Neutrophil (primary cell): Measurements from ENCODE around the gene FBXO4.
"Not testable (repeated sequence)": the region's sequence is repeated elsewhere in the genome, so short reads cannot be mapped to it uniquely, and the experiment has no call there.

Experiments used
- H3K27ac ChIP-seq: fragments of 200-600 bp; sonication (generic); 2 replicates; pipeline ENCODE4 v1.5.1; 2016; ENCODE audit warnings: mild to moderate bottlenecking, moderate library complexity
- H3K27me3 ChIP-seq: fragments of 200-600 bp; sonication (generic); 2 replicates; pipeline ENCODE4 v1.6.0; 2016; ENCODE audit warnings: mild to moderate bottlenecking
- H3K36me3 ChIP-seq: fragments of 200-600 bp; sonication (generic); 2 replicates; pipeline ENCODE4 v1.5.1; 2017
- H3K4me1 ChIP-seq, 2 experiments: fragments of 200-600 bp in 1 of 2; sonication (generic) in 1 of 2; 1 replicate in 1 of 2; 2 replicates in 1 of 2; pipeline versions ENCODE4 v1.5.1 to v1.6.1; 2013 to 2016; ENCODE audit warnings: low read depth in 1 of 2, low read length in 1 of 2, mild to moderate bottlenecking in 1 of 2, moderate library complexity in 1 of 2; ENCODE audit not compliant: control insufficient read depth in 1 of 2, insufficient read depth in 1 of 2
- H3K4me3 ChIP-seq, 2 experiments: fragments of 200-600 bp in 1 of 2; sonication (generic) in 1 of 2; 1 replicate in 1 of 2; 2 replicates in 1 of 2; pipeline ENCODE4 v1.5.1; 2013 to 2016; ENCODE audit warnings: low read depth in 1 of 2, low read length in 1 of 2, mild to moderate bottlenecking in 1 of 2, moderate library complexity in 1 of 2
- H3K9me3 ChIP-seq: fragments of 200-600 bp; sonication (generic); 2 replicates; pipeline ENCODE4 v1.5.1; 2016
- TF ChIP-seq, protein P1 (sequence below): fragments of 200-600 bp; sonication (generic); IDR thresholded peaks from 2 replicates; pipeline ENCODE4 v1.5.1; 2016; ENCODE audit warnings: antibody characterized with exemption

The FBXO4 gene

DNA sequence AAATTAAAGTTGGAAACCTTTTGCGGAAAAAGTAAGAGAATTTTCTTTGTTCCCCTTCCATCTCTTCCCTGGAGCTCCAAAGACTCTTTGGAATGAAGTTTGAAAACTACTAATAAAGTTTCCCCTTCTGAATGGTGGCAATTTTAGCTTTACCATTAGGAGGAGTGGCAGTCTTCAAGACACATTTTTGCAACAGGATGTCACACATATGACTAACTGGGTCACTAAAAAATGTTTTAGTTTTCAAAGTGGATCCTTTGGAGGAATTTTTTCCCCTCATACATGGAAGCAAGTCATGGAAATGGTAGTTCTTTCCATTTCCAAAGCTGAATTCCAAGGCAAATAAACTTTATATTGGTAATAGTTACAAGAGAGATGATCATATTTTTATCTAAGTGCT lies 15.6 kb downstream of the FBXO4 start:
- TF ChIP-seq, protein P1, sequence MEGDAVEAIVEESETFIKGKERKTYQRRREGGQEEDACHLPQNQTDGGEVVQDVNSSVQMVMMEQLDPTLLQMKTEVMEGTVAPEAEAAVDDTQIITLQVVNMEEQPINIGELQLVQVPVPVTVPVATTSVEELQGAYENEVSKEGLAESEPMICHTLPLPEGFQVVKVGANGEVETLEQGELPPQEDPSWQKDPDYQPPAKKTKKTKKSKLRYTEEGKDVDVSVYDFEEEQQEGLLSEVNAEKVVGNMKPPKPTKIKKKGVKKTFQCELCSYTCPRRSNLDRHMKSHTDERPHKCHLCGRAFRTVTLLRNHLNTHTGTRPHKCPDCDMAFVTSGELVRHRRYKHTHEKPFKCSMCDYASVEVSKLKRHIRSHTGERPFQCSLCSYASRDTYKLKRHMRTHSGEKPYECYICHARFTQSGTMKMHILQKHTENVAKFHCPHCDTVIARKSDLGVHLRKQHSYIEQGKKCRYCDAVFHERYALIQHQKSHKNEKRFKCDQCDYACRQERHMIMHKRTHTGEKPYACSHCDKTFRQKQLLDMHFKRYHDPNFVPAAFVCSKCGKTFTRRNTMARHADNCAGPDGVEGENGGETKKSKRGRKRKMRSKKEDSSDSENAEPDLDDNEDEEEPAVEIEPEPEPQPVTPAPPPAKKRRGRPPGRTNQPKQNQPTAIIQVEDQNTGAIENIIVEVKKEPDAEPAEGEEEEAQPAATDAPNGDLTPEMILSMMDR = no peak
- no peaks in the 10 kb centered on the region for H3K27me3 ChIP-seq
- H3K36me3 ChIP-seq = no peaks in the 10 kb centered on the region

DNA sequence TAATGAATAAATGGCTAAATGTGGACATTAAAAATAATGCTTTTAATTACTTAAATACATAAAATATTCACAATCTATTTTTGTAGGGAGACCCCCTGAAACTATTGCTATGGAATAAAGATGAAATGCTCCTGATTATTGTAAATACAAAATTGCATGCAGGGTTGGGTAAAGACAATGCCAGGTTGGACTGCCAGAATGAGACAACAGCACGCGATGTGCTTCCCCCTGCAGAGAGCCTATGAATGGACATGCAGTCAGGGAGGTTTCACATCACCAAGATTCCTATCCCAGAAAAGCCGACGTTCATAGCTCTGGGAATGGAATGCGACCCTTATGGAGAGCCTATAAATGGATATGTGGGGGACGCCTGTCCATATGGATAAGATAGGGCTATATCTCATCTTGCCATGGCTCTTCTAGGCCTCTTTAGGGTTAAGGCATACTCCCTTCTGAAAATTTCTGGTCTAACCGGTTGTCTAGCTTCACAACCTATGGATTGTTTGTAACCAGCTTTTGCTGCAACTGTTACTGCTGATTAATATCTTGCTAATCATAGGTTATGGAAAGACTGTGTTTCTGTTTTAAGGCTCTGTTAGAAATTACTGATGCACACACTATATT lies 20.4 kb downstream of the FBXO4 start:
- H3K4me1 ChIP-seq, H3K9me3 ChIP-seq, H3K27me3 ChIP-seq, H3K4me3 ChIP-seq, H3K27ac ChIP-seq, H3K36me3 ChIP-seq: not testable (repeated sequence)

More for the DNA sequence above, 15.6 kb downstream of the FBXO4 start:
- Histone ChIP-seq H3K27ac (no peak overlapping the region), H3K4me3 (no peak overlapping the region), H3K4me1 (no peaks in the 10 kb centered on the region), H3K9me3 (no peaks in the 10 kb centered on the region)

DNA sequence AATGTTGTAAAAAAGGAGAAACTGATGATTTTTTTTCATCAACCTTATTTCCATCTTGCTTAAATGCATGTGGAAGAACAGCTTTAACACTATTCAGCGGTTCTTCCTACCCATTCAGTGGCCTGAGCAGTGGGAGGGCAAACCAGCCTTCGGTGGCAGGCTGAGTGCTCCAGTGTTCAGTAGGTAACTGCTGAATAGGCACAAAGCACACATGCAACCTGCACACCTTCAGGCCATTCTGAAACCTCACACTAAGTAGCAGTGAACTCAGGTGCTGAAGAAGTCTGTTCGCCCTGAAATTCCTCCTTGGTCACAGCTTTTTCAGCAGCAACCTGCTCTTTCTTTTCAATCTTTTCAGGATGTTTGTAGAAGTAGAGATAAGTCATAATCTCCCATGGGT lies 26.1 kb downstream of the FBXO4 start:
- no peaks in the 10 kb centered on the region for H3K9me3 ChIP-seq
- no peaks in the 10 kb centered on the region for H3K36me3 ChIP-seq
- H3K27ac ChIP-seq = no peak overlapping the region
- H3K4me1 ChIP-seq = no peaks in the 10 kb centered on the region
- H3K4me3 ChIP-seq = no peak overlapping the region
- H3K27me3 ChIP-seq = no peaks in the 10 kb centered on the region
- TF ChIP-seq, protein P1 = no peak

DNA sequence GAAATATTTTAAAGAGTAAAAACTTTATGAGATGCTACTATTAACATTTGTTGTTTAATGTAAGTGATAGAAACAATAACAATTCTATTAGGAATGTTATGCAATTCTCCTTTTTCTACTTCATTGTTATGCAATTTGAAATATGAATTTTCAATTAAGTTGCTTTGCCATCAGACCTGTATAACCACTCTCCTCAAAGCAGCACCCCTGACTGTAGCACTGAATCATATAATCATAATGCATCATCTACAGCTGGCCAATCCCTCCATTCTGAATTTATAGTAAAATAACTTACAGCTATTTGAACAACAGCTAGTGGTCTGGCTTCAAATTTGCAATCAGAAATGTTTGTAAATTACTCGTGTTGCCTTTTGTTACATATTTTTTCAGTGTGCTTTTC lies 29.2 kb downstream of the FBXO4 start:
- H3K27ac ChIP-seq = no peak overlapping the region

DNA sequence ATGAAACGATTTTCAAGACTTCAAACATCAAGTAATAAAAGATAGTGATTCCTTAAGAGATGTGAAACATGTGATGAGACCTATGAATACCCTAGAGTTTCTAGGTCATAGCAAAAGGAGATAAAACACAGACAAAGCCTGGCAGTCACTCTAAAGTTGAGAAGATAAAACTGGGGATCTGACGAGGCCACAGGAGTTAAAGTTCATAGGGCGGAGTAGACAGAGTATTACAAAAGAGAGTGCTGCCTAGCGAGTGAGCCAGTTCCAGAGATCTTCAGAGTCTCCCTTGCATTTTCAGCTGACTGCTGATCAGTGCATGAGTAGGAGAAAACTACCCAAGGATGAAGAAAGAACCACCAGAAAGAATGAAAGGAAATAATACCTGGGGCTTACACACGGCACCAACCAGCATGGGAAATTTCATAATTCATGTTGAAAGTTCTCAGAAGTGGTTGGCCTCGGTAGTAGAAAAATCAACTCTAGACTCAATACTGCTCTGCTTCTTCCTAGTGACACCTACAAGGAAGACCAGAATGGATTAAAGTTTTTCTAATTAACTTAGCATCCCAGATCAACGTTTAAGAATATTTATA lies 30.4 kb downstream of the FBXO4 start:
- H3K4me3 ChIP-seq = no peak overlapping the region
- no peaks in the 10 kb centered on the region for H3K27me3 ChIP-seq
- H3K4me1 ChIP-seq = no peaks in the 10 kb centered on the region
- H3K27ac ChIP-seq = no peak overlapping the region
- H3K36me3 ChIP-seq = no peaks in the 10 kb centered on the region
- TF ChIP-seq, protein P1 = no peak
- no peaks in the 10 kb centered on the region for H3K9me3 ChIP-seq

More for the DNA sequence above, 29.2 kb downstream of the FBXO4 start:
- TF ChIP-seq, protein P1 = no peak
- Histone ChIP-seq H3K36me3 (no peaks in the 10 kb centered on the region), H3K27me3 (no peaks in the 10 kb centered on the region), H3K4me1 (no peaks in the 10 kb centered on the region), H3K4me3 (no peak overlapping the region), H3K9me3 (no peaks in the 10 kb centered on the region)

DNA sequence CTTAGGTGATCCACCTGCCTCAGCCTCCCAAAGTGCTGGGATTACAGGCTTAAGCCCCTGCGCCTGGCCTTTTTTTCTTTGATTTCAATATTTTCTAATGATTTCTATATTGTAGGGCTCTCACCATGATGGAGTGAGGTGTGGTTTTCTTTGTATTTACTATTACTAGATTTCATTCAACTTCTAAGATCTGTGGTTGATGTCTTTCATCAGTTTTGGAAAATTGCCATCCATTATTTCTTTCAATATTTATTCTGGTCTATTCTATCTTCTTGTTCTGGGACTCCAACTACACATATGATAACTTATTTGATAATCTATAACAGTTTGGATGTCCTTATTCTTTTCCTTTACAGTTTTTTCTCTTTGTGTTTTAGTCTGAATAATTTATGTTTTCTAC lies 31.9 kb downstream of the FBXO4 start:
- TF ChIP-seq, protein P1 = no peak
- Histone ChIP-seq H3K27ac (no peak overlapping the region), H3K9me3 (no peaks in the 10 kb centered on the region), H3K4me3 (no peak overlapping the region), H3K36me3 (no peaks in the 10 kb centered on the region), H3K4me1 (no peaks in the 10 kb centered on the region), H3K27me3 (no peaks in the 10 kb centered on the region)
